ENCODE data around the gene ADORA1.

DNA sequence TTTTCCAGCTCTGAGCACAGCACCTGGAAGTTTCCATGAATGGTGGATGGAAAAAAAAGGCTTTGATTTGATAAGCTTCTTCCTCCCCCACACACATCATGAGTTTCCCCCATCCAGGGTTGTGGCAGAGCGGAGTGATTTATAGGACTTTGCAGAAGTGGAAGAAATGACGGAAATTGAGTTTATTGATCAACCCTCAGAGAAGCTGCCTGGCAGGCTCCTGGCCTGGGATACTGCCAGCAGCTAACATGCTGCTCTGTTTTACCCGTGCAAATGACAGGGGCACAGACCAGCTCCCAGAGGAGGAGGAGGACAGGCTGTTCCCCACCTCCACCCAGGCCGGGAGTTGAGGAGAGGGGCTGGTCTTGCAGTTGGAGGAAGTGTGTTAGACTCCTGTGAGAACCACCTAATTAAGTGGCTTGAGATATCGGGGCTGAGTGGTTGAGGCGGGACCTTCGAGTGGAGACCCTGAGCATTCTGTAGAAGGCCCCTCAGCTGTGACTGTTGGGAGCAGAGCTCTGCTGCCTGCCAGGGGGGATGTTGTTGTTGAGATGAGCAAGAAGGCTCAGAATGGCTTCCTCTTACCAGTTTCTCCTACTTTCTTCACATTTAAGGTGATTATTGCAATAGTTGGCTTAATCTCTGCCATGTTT, 21.8 kb downstream of the ADORA1 start:
- TF ChIP-seq POLR2AphosphoS5 (IDR thresholded peaks at IDR 0.05; ENCODE audit: borderline replicate concordance, low read depth, low read length) (no peak), EZH2 (IDR thresholded peaks at IDR 0.05) (no peak)
